ENCODE data around the gene CCRL2. TPM values are rescaled to one million over a fixed set of nuclear protein-coding genes. Genes with fewer than 3 reads are reported as not detected.
"Not testable (repeated sequence)": the region's sequence is repeated elsewhere in the genome, so short reads cannot be mapped to it uniquely, and the experiment has no call there.

The CCRL2 gene
- total and polyA plus RNA-seq, 8 donors: 0.76 to 5.2 (median 2.0) TPM; not detected in 3

GRCh38 chr3:46429671-46430070 lies 22.6 kb downstream of the CCRL2 start:
- no peak for DNase-seq
- 63 to 80% (median 69%) methylated on average over 5 of the region's 5 CpGs for WGBS, 5 donors
- Histone ChIP-seq H3K4me1 (peaks cover 0 to 8% (median 0%) of the 10 kb centered on the region in 4 donors), H3K27me3 (no peaks in the 10 kb centered on the region), H3K4me3 (no peak overlapping the region), H3K9me3 (peaks cover 0 to 14% (median 9%) of the 10 kb centered on the region in 4 donors), H3K27ac (no peak overlapping the region), H3K36me3 (peaks cover 0 to 13% (median 0%) of the 10 kb centered on the region in 4 donors)
- intact Hi-C loops (cut with DNase I; ENCODE audit: low total_unique reads): loop anchor here (10.0 kb wide), 1 partner anchor 135 kb away; no protein-coding TSS in a partner anchor
- TF ChIP-seq, protein P1, sequence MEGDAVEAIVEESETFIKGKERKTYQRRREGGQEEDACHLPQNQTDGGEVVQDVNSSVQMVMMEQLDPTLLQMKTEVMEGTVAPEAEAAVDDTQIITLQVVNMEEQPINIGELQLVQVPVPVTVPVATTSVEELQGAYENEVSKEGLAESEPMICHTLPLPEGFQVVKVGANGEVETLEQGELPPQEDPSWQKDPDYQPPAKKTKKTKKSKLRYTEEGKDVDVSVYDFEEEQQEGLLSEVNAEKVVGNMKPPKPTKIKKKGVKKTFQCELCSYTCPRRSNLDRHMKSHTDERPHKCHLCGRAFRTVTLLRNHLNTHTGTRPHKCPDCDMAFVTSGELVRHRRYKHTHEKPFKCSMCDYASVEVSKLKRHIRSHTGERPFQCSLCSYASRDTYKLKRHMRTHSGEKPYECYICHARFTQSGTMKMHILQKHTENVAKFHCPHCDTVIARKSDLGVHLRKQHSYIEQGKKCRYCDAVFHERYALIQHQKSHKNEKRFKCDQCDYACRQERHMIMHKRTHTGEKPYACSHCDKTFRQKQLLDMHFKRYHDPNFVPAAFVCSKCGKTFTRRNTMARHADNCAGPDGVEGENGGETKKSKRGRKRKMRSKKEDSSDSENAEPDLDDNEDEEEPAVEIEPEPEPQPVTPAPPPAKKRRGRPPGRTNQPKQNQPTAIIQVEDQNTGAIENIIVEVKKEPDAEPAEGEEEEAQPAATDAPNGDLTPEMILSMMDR (IDR thresholded peaks at IDR 0.05): no peak
- no peak for TF ChIP-seq POLR2A (IDR thresholded peaks at IDR 0.05)
- TF ChIP-seq EP300 (IDR thresholded peaks at IDR 0.05): no peak
- TF ChIP-seq POLR2AphosphoS5 (IDR thresholded peaks at IDR 0.05): no peak

DNA sequence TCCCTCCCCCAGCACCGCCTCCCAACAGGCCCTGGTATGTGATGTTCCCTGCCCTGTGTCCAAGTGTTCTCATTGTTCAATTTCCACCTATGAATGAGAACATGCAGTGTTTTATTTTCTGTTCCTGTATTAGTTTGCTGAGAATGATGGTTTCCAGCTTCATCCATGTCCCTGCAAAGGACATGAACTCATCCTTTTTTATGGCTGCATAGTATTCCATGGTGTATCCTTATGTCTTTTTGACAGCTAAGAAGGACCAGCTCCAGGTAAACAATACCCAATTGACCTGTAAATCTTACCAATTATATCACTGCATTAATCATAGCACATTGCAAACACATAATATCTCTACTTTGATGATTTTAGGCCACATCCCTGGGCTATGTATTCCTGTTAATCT lies 23.8 kb downstream of the CCRL2 start:
- not testable (repeated sequence) for DNase-seq, H3K27ac ChIP-seq, H3K27me3 ChIP-seq, H3K4me3 ChIP-seq, H3K4me1 ChIP-seq
- intact Hi-C loops (cut with DNase I; ENCODE audit: low total_unique reads): loop anchor here (10.0 kb wide), 1 partner anchor 136 kb away; no protein-coding TSS in a partner anchor
- Histone ChIP-seq H3K36me3 (peaks cover 0 to 21% (median 2%) of the 10 kb centered on the region in 4 donors), H3K9me3 (peaks cover 0 to 14% (median 9%) of the 10 kb centered on the region in 4 donors)
- 93 to 100% (median 100%) methylated on average over 1 of the region's 1 CpG for WGBS, 5 donors

- not testable (repeated sequence) for DNase-seq, H3K27me3 ChIP-seq
- WGBS, 5 donors: 94 to 97% (median 94%) methylated on average over 5 of the region's 5 CpGs
Observed at GRCh38 chr3:46431905-46432304, 24.8 kb downstream of the CCRL2 start.

GRCh38 chr3:46433118-46433517 lies 26.1 kb downstream of the CCRL2 start:
- Histone ChIP-seq H3K9me3 (peaks cover 0 to 14% (median 9%) of the 10 kb centered on the region in 4 donors), H3K36me3 (peaks cover 0 to 21% (median 14%) of the 10 kb centered on the region in 4 donors)
- not testable (repeated sequence) for H3K4me1 ChIP-seq, H3K4me3 ChIP-seq, H3K27ac ChIP-seq, H3K27me3 ChIP-seq, DNase-seq
- intact Hi-C loops (cut with DNase I; ENCODE audit: low total_unique reads): loop anchor here (10.0 kb wide), 1 partner anchor 138 kb away; no protein-coding TSS in a partner anchor
- WGBS, 5 donors: 44 to 64% (median 54%) methylated on average over 4 of the region's 4 CpGs

More at GRCh38 chr3:46431905-46432304, 24.8 kb downstream of the CCRL2 start:
- Histone ChIP-seq H3K9me3 (peaks cover 0 to 14% (median 9%) of the 10 kb centered on the region in 4 donors), H3K36me3 (peaks cover 0 to 21% (median 9%) of the 10 kb centered on the region in 4 donors)
- intact Hi-C loops (cut with DNase I; ENCODE audit: low total_unique reads): loop anchor here (10.0 kb wide), 1 partner anchor 137 kb away; no protein-coding TSS in a partner anchor
- not testable (repeated sequence) for H3K27ac ChIP-seq, H3K4me3 ChIP-seq, H3K4me1 ChIP-seq

GRCh38 chr3:46433841-46434240 lies 26.8 kb downstream of the CCRL2 start:
- intact Hi-C loops (cut with DNase I; ENCODE audit: low total_unique reads): loop anchor here (10.0 kb wide), 1 partner anchor 139 kb away; no protein-coding TSS in a partner anchor
- no peak overlapping the region for H3K27ac ChIP-seq
- peaks cover 0 to 14% (median 9%) of the 10 kb centered on the region in 4 donors for H3K9me3 ChIP-seq
- DNase-seq: no peak
- no peaks in the 10 kb centered on the region for H3K27me3 ChIP-seq
- TF ChIP-seq POLR2A (IDR thresholded peaks at IDR 0.05): no peak
- TF ChIP-seq POLR2AphosphoS5 (IDR thresholded peaks at IDR 0.05): no peak
- TF ChIP-seq, protein P1 (IDR thresholded peaks at IDR 0.05): no peak
- no peak for TF ChIP-seq EP300 (IDR thresholded peaks at IDR 0.05)
- no peaks in the 10 kb centered on the region for H3K4me1 ChIP-seq
- 84 to 100% (median 98%) methylated on average over 1 of the region's 1 CpG for WGBS, 5 donors
- no peak overlapping the region for H3K4me3 ChIP-seq
- peaks cover 0 to 22% (median 16%) of the 10 kb centered on the region in 4 donors for H3K36me3 ChIP-seq

- WGBS, 5 donors: 84 to 93% (median 87%) methylated on average over 3 of the region's 3 CpGs
- Histone ChIP-seq H3K4me3 (no peak overlapping the region), H3K9me3 (peaks cover 0 to 14% (median 9%) of the 10 kb centered on the region in 4 donors), H3K36me3 (peaks cover 0 to 22% (median 20%) of the 10 kb centered on the region in 4 donors), H3K27me3 (no peaks in the 10 kb centered on the region), H3K27ac (no peak overlapping the region), H3K4me1 (no peaks in the 10 kb centered on the region)
- TF ChIP-seq EP300 (IDR thresholded peaks at IDR 0.05): no peak
- TF ChIP-seq, protein P1 (IDR thresholded peaks at IDR 0.05): no peak
- TF ChIP-seq POLR2AphosphoS5 (IDR thresholded peaks at IDR 0.05): no peak
- TF ChIP-seq POLR2A (IDR thresholded peaks at IDR 0.05): no peak
- intact Hi-C loops (cut with DNase I; ENCODE audit: low total_unique reads): loop anchor here (10.0 kb wide), 1 partner anchor 140 kb away; no protein-coding TSS in a partner anchor
- no peak for DNase-seq
Observed at GRCh38 chr3:46435081-46435726, 28.1 kb downstream of the CCRL2 start.
